Stomach (tissue), 9 donors: ENCODE measurements around the gene VWF. TPM values are rescaled to one million over a fixed set of nuclear protein-coding genes. Genes with fewer than 3 reads are reported as not detected.
"Not testable (repeated sequence)": the region's sequence is repeated elsewhere in the genome, so short reads cannot be mapped to it uniquely, and the experiment has no call there.

ENCODE experiments used
- DNase-seq, 2 donors: peaks; one replicate each; pipeline versions ENCODE4 v3.0.0 to v3.0.0-alpha.2; 2013 to 2019
- H3K27ac ChIP-seq, 5 donors: fragments of 200-600 bp in 4 of 5; sonication (generic) in 4 of 5; one replicate each; pipeline ENCODE4 v1.5.1; 2013 to 2019; ENCODE audit warnings: mild to moderate bottlenecking in 1 of 5, moderate library complexity in 1 of 5
- H3K27me3 ChIP-seq, 3 donors: fragments of 200-600 bp; sonication (generic); one replicate each; pipeline ENCODE4 v1.5.1; 2017 to 2019; ENCODE audit warnings: mixed run types in 1 of 3
- H3K36me3 ChIP-seq, 4 donors: fragments of 200-600 bp; sonication (generic); 1 replicate in 3 of 4; 2 replicates in 1 of 4; pipeline ENCODE4 v1.5.1; 2016 to 2019
- H3K4me1 ChIP-seq, 4 donors: fragments of 200-600 bp; sonication (generic); one replicate each; pipeline ENCODE4 v1.5.1; 2016 to 2019
- H3K4me3 ChIP-seq, 4 donors: fragments of 200-600 bp; sonication (generic) in 3 of 4; one replicate each; pipeline ENCODE4 v1.5.1; 2016 to 2019; ENCODE audit warnings: mild to moderate bottlenecking in 1 of 4
- H3K9me3 ChIP-seq, 4 donors: fragments of 200-600 bp; sonication (generic); one replicate each; pipeline ENCODE4 v1.5.1; 2016 to 2019
- EP300 ChIP-seq: sonication (generic); formaldehyde crosslinking; IDR thresholded peaks from one replicate; pipeline ENCODE4 v1.6.1; 2017; ENCODE audit warnings: antibody characterized with exemption
- POLR2A ChIP-seq, 4 donors: fragments of 450-650 bp; IDR thresholded peaks; one replicate each; pipeline ENCODE4 v1.6.1; 2016; ENCODE audit warnings: antibody characterized with exemption in 4 of 4, control low read depth in 2 of 4, mild to moderate bottlenecking in 1 of 4, moderate library complexity in 1 of 4
- POLR2AphosphoS5 ChIP-seq, 3 donors: sonication (generic); formaldehyde crosslinking; IDR thresholded peaks; one replicate each; pipeline ENCODE4 v1.6.1; 2016; ENCODE audit warnings: antibody characterized with exemption in 3 of 3
- WGBS, 5 donors: extraction: QIAGEN DNeasy Blood & Tissue Kit in 3 of 5; methylation state at CpG; one replicate each; pipeline versions ENCODE4 v1.1.5 to v1.1.7; 2013 to 2018; 5-methylcytosine and 5-hydroxymethylcytosine counted together
- intact Hi-C: fragments of 100-400 bp; cut with DNase I; formaldehyde crosslinking; loops from one replicate; pipeline ENCODE4 v1.15.1; 2023; ENCODE audit warnings: low total_unique reads
- polyA plus RNA-seq, 3 donors: library from polyadenylated mRNA; stranded (reverse); fragments of 200-250 nt; gene quantifications; one replicate each; pipeline ENCODE4 v1.2.3, GENCODE V29; 2013
- total RNA-seq, 5 donors: library from RNA; depleted of rRNA; stranded (reverse); fragments of >200 nt; gene quantifications; one replicate each; pipeline versions ENCODE4 v1.1.0 to v1.2.3, GENCODE V29; 2014 to 2016
- TF ChIP-seq, protein P1 (sequence below), 7 experiments: fragments of 450-650 bp in 4 of 7; fragments of 200-600 bp in 3 of 7; sonication (generic) in 3 of 7; IDR thresholded peaks; one replicate each; pipeline ENCODE4 v1.5.1; 2016 to 2019; ENCODE audit warnings: antibody characterized with exemption in 7 of 7, control low read depth in 2 of 7, mild to moderate bottlenecking in 1 of 7
- donor health status: healthy with polysubstance abuse.
- donor health status: Bipolar disorder and iron deficiency.
- donor health status: healthy.

VWF gene
- total and polyA plus RNA-seq, 8 donors, result 3.1 to 103 (median 50.2) TPM

DNA sequence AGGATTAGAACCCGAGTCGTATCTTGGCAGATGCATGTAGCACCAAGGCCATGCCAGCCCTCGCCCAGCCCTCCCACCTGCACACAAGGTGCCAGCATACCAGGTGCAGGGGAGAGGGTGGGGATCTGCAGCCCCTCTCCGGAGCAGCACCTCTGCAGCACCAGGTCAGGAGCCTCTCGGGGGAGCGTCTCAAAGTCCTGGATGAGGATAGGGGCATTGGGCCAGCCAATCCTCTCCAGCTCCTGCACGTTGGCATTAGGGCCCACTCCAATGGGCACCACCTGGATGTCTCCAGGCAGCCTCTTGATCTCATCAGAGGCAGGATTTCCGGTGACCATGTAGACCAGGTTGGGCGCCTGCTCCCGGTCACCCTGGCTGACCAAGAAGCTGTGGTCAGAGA is 106.2 kb downstream of the VWF start:
- TF ChIP-seq POLR2AphosphoS5 (IDR thresholded peaks at IDR 0.05) (no peak), EP300 (no peak), POLR2A (IDR thresholded peaks at IDR 0.05) (no peak)
- TF ChIP-seq, protein P1, sequence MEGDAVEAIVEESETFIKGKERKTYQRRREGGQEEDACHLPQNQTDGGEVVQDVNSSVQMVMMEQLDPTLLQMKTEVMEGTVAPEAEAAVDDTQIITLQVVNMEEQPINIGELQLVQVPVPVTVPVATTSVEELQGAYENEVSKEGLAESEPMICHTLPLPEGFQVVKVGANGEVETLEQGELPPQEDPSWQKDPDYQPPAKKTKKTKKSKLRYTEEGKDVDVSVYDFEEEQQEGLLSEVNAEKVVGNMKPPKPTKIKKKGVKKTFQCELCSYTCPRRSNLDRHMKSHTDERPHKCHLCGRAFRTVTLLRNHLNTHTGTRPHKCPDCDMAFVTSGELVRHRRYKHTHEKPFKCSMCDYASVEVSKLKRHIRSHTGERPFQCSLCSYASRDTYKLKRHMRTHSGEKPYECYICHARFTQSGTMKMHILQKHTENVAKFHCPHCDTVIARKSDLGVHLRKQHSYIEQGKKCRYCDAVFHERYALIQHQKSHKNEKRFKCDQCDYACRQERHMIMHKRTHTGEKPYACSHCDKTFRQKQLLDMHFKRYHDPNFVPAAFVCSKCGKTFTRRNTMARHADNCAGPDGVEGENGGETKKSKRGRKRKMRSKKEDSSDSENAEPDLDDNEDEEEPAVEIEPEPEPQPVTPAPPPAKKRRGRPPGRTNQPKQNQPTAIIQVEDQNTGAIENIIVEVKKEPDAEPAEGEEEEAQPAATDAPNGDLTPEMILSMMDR (IDR thresholded peaks at IDR 0.05), result no peak
- 84 to 94% (median 90%) methylated on average over 5 to 10 of the region's 10 CpGs for WGBS, 5 donors

DNA sequence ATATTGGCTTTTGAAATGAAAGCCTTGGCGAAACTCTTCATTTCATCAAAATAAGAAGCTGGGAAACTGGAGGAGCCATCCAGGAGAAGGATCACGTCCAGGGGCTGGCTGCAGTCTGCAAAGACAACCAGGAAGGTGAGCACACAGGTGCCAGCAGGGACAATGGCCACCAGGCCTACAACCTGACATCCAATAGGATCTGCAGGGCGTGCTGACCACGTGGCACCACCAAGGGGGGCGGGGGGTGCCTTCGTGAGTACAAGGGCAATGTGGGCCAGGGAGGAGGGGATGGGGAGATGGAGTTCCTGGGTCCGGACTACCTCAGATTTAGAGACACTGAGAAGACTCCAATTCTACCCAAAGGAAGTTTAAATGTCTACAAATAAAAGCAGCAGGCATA is 107.7 kb downstream of the VWF start:
- TF ChIP-seq POLR2AphosphoS5 (IDR thresholded peaks at IDR 0.05) (no peak), POLR2A (IDR thresholded peaks at IDR 0.05) (no peak), EP300 (no peak)
- TF ChIP-seq, protein P1 (IDR thresholded peaks at IDR 0.05), result no peak
- 62 to 75% (median 68%) methylated on average over 7 of the region's 7 CpGs for WGBS, 5 donors
- Histone ChIP-seq H3K27ac (no peak overlapping the region), H3K4me3 (no peak overlapping the region), H3K27me3 (no peaks in the 10 kb centered on the region), H3K36me3 (no peaks in the 10 kb centered on the region), H3K9me3 (no peaks in the 10 kb centered on the region), H3K4me1 (no peaks in the 10 kb centered on the region)
- intact Hi-C loops, result no loop called here
- DNase-seq, result no peak

More for the DNA sequence above, 106.2 kb downstream of the VWF start:
- H3K27ac ChIP-seq, result no peak overlapping the region
- no peak overlapping the region for H3K4me3 ChIP-seq
- DNase-seq, result no peak
- no peaks in the 10 kb centered on the region for H3K9me3 ChIP-seq
- H3K36me3 ChIP-seq, result no peaks in the 10 kb centered on the region
- H3K4me1 ChIP-seq, result no peaks in the 10 kb centered on the region
- H3K27me3 ChIP-seq, result no peaks in the 10 kb centered on the region
- intact Hi-C loops, result no loop called here

DNA sequence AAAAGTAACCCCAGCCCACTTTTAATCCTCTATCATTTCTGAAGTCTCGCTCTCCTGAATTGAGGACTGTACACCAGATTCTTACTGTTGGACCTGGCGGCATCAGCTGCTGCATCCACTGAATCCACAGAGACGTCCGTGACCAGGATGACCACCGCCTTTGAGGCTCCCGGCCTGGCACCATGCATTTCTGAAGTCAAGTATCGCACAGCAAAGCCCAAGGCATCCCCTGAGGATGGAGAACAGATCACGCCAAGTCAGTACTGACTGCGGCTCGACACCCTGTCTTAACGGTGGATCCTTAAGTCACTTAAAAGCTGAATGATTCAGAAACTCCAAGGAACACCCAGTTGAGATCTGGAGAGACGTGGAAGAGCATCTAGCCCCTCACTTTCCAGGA is 108.5 kb downstream of the VWF start:
- 90 to 93% (median 92%) methylated on average over 12 of the region's 12 CpGs for WGBS, 5 donors
- H3K27me3 ChIP-seq, H3K9me3 ChIP-seq, H3K4me3 ChIP-seq, intact Hi-C loops, H3K36me3 ChIP-seq, H3K27ac ChIP-seq, DNase-seq, H3K4me1 ChIP-seq: not testable (repeated sequence)

DNA sequence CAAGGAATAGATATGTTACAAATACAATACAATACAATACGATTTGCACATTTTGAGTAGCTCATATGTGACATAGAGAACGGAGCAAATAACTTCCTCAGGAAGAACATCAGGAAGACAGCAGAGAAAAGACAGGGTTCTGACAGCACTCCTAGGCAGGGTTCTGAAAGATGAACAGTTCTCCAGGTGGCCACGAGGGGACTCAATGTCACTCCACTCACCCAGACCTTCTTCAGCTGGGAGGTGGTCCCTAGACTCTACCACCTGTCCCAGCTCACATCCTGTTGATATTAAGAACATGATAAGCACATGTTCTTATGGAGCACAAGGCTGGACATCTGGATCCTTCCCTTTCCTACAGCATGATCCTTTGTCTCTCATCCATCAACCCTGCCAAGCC is 109.2 kb downstream of the VWF start:
- H3K27me3 ChIP-seq, H3K4me1 ChIP-seq, DNase-seq, H3K27ac ChIP-seq, H3K4me3 ChIP-seq, intact Hi-C loops, H3K36me3 ChIP-seq, H3K9me3 ChIP-seq: not testable (repeated sequence)
- 48 to 73% (median 55%) methylated on average over 2 to 3 of the region's 3 CpGs for WGBS, 5 donors

DNA sequence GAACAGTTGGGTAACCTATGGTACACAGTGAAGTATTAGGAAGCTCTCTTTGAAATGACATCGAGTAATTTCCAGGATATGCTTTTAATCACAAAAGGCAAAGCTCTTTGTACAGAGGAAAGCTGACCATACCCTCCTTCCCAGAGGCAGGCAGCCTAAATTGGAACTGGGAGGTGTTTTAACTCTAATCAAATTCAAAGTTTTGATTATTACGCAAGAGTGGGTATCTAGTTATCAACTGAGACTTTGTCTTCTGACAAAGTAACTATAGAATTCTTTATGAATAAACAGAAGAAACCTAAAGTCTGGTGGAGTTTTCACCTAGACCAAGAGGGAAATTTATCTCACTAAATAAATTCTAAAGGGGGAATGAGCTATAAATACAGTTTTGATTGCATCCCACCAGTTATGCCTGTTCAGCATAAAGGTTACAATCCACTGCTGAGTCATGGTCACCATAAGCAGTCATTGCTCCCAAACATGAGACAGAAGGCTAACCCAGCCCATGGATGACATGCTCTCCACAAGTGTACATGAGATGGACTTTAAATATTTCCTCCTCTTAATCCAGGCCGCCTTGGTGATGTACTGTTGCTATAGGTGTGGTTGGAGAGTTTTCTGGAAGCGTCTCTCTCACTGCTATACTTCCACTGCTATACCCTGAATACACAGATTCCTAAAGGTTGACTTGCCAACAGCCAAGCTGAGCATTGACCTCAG is 113.7 kb downstream of the VWF start:
- H3K4me3 ChIP-seq, DNase-seq, H3K36me3 ChIP-seq, intact Hi-C loops, H3K4me1 ChIP-seq, H3K9me3 ChIP-seq, H3K27ac ChIP-seq, H3K27me3 ChIP-seq: not testable (repeated sequence)
- 73 to 86% (median 80%) methylated on average over 4 of the region's 4 CpGs for WGBS, 5 donors

DNA sequence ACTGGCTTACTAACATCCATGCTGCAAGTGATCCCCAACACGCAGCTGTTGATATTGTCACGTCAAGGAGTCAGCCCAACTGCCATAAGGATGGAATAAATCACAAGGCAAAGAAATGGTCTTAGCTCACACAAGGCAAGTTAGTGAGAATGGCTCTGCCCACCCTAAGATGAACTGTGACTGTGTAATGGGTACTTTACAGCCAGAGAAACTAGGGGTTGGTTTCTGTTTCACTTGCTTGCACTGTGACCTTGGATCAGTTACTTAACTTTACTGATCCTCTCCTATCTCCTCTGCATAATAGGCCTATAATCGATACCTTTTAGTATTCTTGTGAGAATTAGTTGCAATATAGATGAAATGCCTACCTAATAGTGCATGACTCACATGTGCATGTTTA is 127.2 kb downstream of the VWF start:
- Histone ChIP-seq H3K27me3 (peaks cover 0 to 24% (median 2%) of the 10 kb centered on the region in 3 donors), H3K36me3 (no peaks in the 10 kb centered on the region), H3K4me3 (no peak overlapping the region), H3K4me1 (no peaks in the 10 kb centered on the region), H3K9me3 (no peaks in the 10 kb centered on the region), H3K27ac (no peak overlapping the region)
- TF ChIP-seq EP300, result no peak
- TF ChIP-seq, protein P1 (IDR thresholded peaks at IDR 0.05), result no peak
- TF ChIP-seq POLR2AphosphoS5 (IDR thresholded peaks at IDR 0.05), result no peak
- no peak for TF ChIP-seq POLR2A (IDR thresholded peaks at IDR 0.05)
- intact Hi-C loops, result loop anchor here (10.0 kb wide), 1 partner anchor 288 kb away; no protein-coding TSS in a partner anchor
- 93 to 100% (median 96%) methylated on average over 3 of the region's 3 CpGs for WGBS, 5 donors
- DNase-seq, result no peak
